ENCODE measurements around the gene POR.

POR gene

DNA sequence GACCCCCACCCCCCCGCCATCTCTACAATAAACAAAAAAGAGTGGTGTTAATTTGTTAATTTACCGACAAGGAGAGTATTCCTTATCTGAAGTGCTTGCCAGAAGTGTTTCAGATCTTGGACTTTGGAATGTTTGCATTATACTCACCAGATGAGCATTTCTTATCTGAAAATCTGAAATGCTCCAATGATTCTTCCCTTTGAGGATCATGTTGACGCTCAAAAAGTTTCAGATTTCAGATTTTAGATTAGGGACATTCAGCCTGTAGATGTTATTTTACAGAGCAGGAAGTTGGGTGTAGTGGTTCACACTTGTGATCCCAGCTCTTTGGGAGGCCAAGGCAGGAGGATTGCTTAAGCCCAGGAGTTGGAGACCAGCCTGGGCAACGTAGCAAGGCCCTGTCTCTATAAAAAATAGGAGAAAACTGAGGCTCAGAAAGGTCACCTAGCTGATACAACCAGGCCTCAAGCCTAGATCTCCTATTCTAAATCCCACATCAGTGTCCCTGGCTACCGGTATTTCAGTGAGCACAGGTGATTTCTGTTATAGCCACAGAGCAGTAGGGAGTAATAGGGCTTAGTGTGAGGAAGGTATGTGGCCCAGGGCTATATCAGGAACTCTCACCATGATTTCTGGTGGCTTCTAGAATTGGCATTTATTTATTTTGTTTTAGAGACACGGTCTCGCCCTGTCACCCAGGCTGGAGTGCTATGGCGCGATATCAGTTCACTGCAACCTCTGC, 44.0 kb downstream of the POR start:
- Histone ChIP-seq H3K4me3 (ENCODE audit: low read depth, low read length) (no peak overlapping the region), H3K4me1 (ENCODE audit: control insufficient read depth, insufficient read depth, low read length) (peaks cover 11% of the 10 kb centered on the region; the same call in 1 of the 2 replicates), H3K9ac (ENCODE audit: low read length) (no peak overlapping the region), H3K27ac (ENCODE audit: low read depth, low read length) (no peak overlapping the region), H3K27me3 (ENCODE audit: control insufficient read depth, insufficient read depth, low read length) (no peaks in the 10 kb centered on the region), H3K9me3 (ENCODE audit: control insufficient read depth, insufficient read depth, low read depth, low read length) (no peaks in the 10 kb centered on the region), H3K36me3 (ENCODE audit: control insufficient read depth, insufficient read depth, low read length) (peaks cover 73% of the 10 kb centered on the region)

DNA sequence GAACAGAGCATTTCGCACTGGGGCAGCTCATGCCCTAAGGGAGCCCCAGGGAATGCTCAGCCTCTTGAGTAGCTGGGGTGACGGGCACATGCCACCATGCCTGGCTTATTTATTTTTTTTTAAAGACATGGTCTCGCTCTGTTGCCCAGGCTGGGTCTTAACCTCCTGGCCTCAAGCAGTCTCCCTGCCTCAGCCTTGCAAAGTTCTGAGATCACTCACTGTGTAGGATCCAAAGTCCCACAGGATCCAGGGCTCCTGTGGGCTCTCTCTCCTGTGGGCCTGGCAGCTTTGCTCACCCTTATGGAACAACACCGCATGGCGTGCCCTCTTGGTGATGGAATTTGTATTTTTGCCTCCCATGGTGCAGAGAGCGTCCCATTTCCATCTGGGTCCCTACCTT, 45.4 kb downstream of the POR start:
- Histone ChIP-seq H3K4me3 (ENCODE audit: low read depth, low read length) (no peak overlapping the region), H3K36me3 (ENCODE audit: control insufficient read depth, insufficient read depth, low read length) (peaks cover 72% of the 10 kb centered on the region), H3K27me3 (ENCODE audit: control insufficient read depth, insufficient read depth, low read length) (no peaks in the 10 kb centered on the region), H3K27ac (ENCODE audit: low read depth, low read length) (no peak overlapping the region), H3K4me1 (ENCODE audit: control insufficient read depth, insufficient read depth, low read length) (peaks cover 11% of the 10 kb centered on the region; the same call in 1 of the 2 replicates), H3K9me3 (ENCODE audit: control insufficient read depth, insufficient read depth, low read depth, low read length) (no peaks in the 10 kb centered on the region), H3K9ac (ENCODE audit: low read length) (no peak overlapping the region)

- no peak overlapping the region for H3K4me3 ChIP-seq (ENCODE audit: low read depth, low read length)
- no peaks in the 10 kb centered on the region for H3K27me3 ChIP-seq (ENCODE audit: control insufficient read depth, insufficient read depth, low read length)
- no peak overlapping the region for H3K9ac ChIP-seq (ENCODE audit: low read length)
- H3K4me1 ChIP-seq (ENCODE audit: control insufficient read depth, insufficient read depth, low read length) = peaks cover 11% of the 10 kb centered on the region; the same call in 1 of the 2 replicates
- H3K36me3 ChIP-seq (ENCODE audit: control insufficient read depth, insufficient read depth, low read length) = peaks cover 71% of the 10 kb centered on the region
- no peaks in the 10 kb centered on the region for H3K9me3 ChIP-seq (ENCODE audit: control insufficient read depth, insufficient read depth, low read depth, low read length)
- no peak overlapping the region for H3K27ac ChIP-seq (ENCODE audit: low read depth, low read length)
Observed at GRCh38 chr7:75961218-75961617, 46.3 kb downstream of the POR start.

DNA sequence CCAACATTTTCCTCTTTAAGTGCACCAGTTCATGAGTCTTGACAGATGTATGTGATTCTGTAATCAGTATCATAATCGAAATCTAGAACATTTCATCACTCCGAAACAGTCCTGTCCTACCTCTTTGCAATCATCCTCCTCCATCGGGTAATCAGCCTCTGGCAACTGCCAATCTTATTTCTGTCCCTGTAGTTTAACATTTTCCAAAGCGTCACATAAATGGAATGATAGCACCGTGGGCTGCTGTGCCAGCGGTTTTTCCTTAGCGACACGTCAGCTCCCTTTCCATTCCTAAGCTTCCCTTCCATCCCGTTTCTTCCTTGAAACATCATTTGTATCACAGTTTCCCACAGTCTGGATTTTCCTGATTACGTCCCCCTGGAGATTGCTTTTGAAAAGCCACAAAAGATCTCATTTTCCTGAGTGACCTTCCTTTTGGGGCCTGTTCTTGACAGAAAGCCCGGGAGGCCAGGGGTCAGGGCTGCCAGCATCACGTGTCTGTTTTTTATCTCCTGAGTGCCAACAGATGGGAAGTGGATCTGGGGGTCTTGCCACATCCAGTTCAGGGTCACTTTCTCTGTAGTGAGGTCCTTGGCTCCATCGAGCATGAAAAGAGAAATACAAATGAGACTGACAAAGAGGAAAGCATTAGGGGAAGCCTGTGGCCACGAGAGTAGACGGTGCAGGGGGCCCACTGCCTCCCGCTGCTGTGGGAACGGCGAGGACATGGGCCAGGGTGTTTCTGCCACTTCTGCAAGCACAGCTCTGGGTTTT, 47.8 kb downstream of the POR start:
- Histone ChIP-seq H3K4me1 (ENCODE audit: control insufficient read depth, insufficient read depth, low read length) (peaks cover under 1% of the 10 kb centered on the region; the same call in 1 of the 2 replicates), H3K9ac (ENCODE audit: low read length) (no peak overlapping the region)

GRCh38 chr7:75963381-75963995, 48.5 kb downstream of the POR start:
- Histone ChIP-seq H3K36me3 (ENCODE audit: control insufficient read depth, insufficient read depth, low read length) (peaks cover 69% of the 10 kb centered on the region), H3K4me1 (ENCODE audit: control insufficient read depth, insufficient read depth, low read length) (no peaks in the 10 kb centered on the region), H3K27me3 (ENCODE audit: control insufficient read depth, insufficient read depth, low read length) (no peaks in the 10 kb centered on the region), H3K9ac (ENCODE audit: low read length) (no peak overlapping the region), H3K27ac (ENCODE audit: low read depth, low read length) (no peak overlapping the region), H3K9me3 (ENCODE audit: control insufficient read depth, insufficient read depth, low read depth, low read length) (no peaks in the 10 kb centered on the region), H3K4me3 (ENCODE audit: low read depth, low read length) (no peak overlapping the region)

More for the DNA sequence above, 47.8 kb downstream of the POR start:
- peaks cover 69% of the 10 kb centered on the region for H3K36me3 ChIP-seq (ENCODE audit: control insufficient read depth, insufficient read depth, low read length)
- H3K27ac ChIP-seq (ENCODE audit: low read depth, low read length) = no peak overlapping the region
- H3K27me3 ChIP-seq (ENCODE audit: control insufficient read depth, insufficient read depth, low read length) = no peaks in the 10 kb centered on the region
- no peaks in the 10 kb centered on the region for H3K9me3 ChIP-seq (ENCODE audit: control insufficient read depth, insufficient read depth, low read depth, low read length)
- H3K4me3 ChIP-seq (ENCODE audit: low read depth, low read length) = no peak overlapping the region

- no peak overlapping the region for H3K4me3 ChIP-seq (ENCODE audit: low read depth, low read length)
- H3K36me3 ChIP-seq (ENCODE audit: control insufficient read depth, insufficient read depth, low read length) = peaks cover 58% of the 10 kb centered on the region
- no peaks in the 10 kb centered on the region; the same call in 1 of the 2 replicates for H3K4me1 ChIP-seq (ENCODE audit: control insufficient read depth, insufficient read depth, low read length)
- H3K27ac ChIP-seq (ENCODE audit: low read depth, low read length) = no peak overlapping the region
- H3K9me3 ChIP-seq (ENCODE audit: control insufficient read depth, insufficient read depth, low read depth, low read length) = no peaks in the 10 kb centered on the region
- no peaks in the 10 kb centered on the region for H3K27me3 ChIP-seq (ENCODE audit: control insufficient read depth, insufficient read depth, low read length)
- peak overlapping the region; percentile 16 for H3K9ac ChIP-seq (ENCODE audit: low read length)
Observed at GRCh38 chr7:75965617-75966016, 50.7 kb downstream of the POR start.

- no peaks in the 10 kb centered on the region; the same call in 1 of the 2 replicates for H3K4me1 ChIP-seq (ENCODE audit: control insufficient read depth, insufficient read depth, low read length)
- H3K36me3 ChIP-seq (ENCODE audit: control insufficient read depth, insufficient read depth, low read length) = peaks cover 58% of the 10 kb centered on the region
- no peak overlapping the region for H3K27ac ChIP-seq (ENCODE audit: low read depth, low read length)
- no peak overlapping the region for H3K9ac ChIP-seq (ENCODE audit: low read length)
- H3K9me3 ChIP-seq (ENCODE audit: control insufficient read depth, insufficient read depth, low read depth, low read length) = no peaks in the 10 kb centered on the region
- no peaks in the 10 kb centered on the region for H3K27me3 ChIP-seq (ENCODE audit: control insufficient read depth, insufficient read depth, low read length)
- H3K4me3 ChIP-seq (ENCODE audit: low read depth, low read length) = no peak overlapping the region
Observed at GRCh38 chr7:75966190-75966961, 51.4 kb downstream of the POR start.

DNA sequence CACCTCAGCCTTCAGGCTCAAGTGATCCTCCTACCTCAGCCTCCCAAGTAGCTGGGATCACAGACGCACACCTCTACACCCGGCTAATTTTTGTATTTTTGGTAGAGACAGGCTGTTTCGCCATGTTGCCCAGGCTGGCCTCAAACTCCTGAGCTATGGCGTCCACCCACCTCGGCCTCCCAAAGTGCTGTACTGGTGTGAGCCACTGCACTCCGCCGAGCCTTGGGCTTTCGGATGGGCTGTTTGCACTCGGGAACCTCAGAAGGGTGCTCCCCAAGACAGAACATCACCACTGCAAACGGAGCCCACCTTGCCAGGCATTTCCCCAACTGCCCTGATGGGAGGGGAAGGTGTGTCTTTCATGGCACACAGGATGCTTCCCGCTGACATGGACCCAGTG, 52.1 kb downstream of the POR start:
- Histone ChIP-seq H3K9me3 (ENCODE audit: control insufficient read depth, insufficient read depth, low read depth, low read length) (no peaks in the 10 kb centered on the region), H3K36me3 (ENCODE audit: control insufficient read depth, insufficient read depth, low read length) (peaks cover 57% of the 10 kb centered on the region), H3K4me3 (ENCODE audit: low read depth, low read length) (no peak overlapping the region), H3K27ac (ENCODE audit: low read depth, low read length) (no peak overlapping the region), H3K27me3 (ENCODE audit: control insufficient read depth, insufficient read depth, low read length) (no peaks in the 10 kb centered on the region), H3K9ac (ENCODE audit: low read length) (no peak overlapping the region), H3K4me1 (ENCODE audit: control insufficient read depth, insufficient read depth, low read length) (no peaks in the 10 kb centered on the region; the same call in 1 of the 2 replicates)

DNA sequence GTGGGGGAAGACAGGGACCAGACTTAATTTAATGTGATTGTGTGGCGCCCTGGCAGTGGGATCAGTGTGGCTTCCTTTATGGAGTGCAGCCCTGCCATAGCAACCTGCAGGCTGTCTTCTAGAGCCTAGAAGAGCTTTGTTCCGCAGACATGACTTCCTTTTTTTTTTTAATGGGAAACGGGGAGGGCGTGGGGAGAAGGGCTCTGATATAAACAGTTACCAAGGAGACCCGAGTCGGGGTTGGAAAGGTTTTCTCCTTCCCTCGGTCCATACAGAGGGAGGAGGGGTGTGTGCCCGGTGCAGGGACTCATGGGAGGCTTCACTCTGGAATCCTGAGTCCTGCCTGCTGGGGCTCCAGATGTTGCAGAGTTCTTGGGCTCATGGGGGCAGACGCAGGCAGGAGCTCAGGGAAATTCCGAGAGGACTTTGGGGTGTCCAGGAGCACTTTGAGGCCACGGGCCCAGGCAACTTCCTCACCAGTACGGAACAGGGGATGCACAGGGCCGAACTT, 52.6 kb downstream of the POR start:
- H3K27me3 ChIP-seq (ENCODE audit: control insufficient read depth, insufficient read depth, low read length) = no peaks in the 10 kb centered on the region
- peaks cover 58% of the 10 kb centered on the region for H3K36me3 ChIP-seq (ENCODE audit: control insufficient read depth, insufficient read depth, low read length)
- H3K9ac ChIP-seq (ENCODE audit: low read length) = no peak overlapping the region
- H3K4me1 ChIP-seq (ENCODE audit: control insufficient read depth, insufficient read depth, low read length) = no peaks in the 10 kb centered on the region; the same call in 1 of the 2 replicates
- no peak overlapping the region for H3K4me3 ChIP-seq (ENCODE audit: low read depth, low read length)
- H3K9me3 ChIP-seq (ENCODE audit: control insufficient read depth, insufficient read depth, low read depth, low read length) = no peaks in the 10 kb centered on the region
- H3K27ac ChIP-seq (ENCODE audit: low read depth, low read length) = no peak overlapping the region

GRCh38 chr7:75968012-75968411, 53.1 kb downstream of the POR start:
- no peak overlapping the region for H3K9ac ChIP-seq (ENCODE audit: low read length)
- no peak overlapping the region for H3K4me3 ChIP-seq (ENCODE audit: low read depth, low read length)
- H3K36me3 ChIP-seq (ENCODE audit: control insufficient read depth, insufficient read depth, low read length) = peaks cover 55% of the 10 kb centered on the region
- H3K9me3 ChIP-seq (ENCODE audit: control insufficient read depth, insufficient read depth, low read depth, low read length) = no peaks in the 10 kb centered on the region
- H3K27ac ChIP-seq (ENCODE audit: low read depth, low read length) = no peak overlapping the region
- no peaks in the 10 kb centered on the region for H3K27me3 ChIP-seq (ENCODE audit: control insufficient read depth, insufficient read depth, low read length)
- H3K4me1 ChIP-seq (ENCODE audit: control insufficient read depth, insufficient read depth, low read length) = no peaks in the 10 kb centered on the region; the same call in 1 of the 2 replicates

All from HUES6 (cell line).